HG03575 (cell line): ENCODE results near the gene RPL39L.

Experiments
- ATAC-seq: cut with Tn5 transposase; IDR thresholded peaks from one replicate; pipeline ENCODE4 v1.9.1; 2021; ENCODE audit not compliant: unreplicated experiment, insufficient number of reproducible peaks, low FRiP score; ENCODE audit errors: extremely low read depth

Gene RPL39L

GRCh38 chr3:187074846-187075245, 64.5 kb downstream of the RPL39L start:
- no peak for ATAC-seq

- no peak for ATAC-seq
Observed at GRCh38 chr3:187073581-187074098, 65.7 kb downstream of the RPL39L start.

- no peak for ATAC-seq
Observed at GRCh38 chr3:187072511-187072910, 66.8 kb downstream of the RPL39L start.

DNA sequence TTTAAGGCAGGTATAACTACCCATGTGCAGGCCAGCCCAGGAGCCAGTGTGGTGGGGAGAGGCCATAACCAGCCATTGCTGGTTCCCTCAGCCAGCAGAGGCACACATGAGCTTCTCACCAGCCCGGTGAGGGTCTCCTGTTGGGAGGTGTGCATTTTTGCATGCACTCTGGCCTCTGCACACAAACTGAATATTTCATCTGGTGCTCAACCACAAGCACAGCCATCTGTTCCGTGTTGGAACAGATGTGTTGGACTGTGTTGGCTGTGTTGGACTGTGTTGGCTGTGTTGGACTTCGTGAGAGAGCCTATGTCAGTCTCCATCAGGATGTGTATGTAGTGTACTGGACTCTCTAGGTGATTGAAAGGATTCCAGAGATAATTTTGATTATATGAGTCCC, 67.2 kb downstream of the RPL39L start:
- no peak for ATAC-seq
